Measurements from ENCODE around the gene PEPD.

DNA sequence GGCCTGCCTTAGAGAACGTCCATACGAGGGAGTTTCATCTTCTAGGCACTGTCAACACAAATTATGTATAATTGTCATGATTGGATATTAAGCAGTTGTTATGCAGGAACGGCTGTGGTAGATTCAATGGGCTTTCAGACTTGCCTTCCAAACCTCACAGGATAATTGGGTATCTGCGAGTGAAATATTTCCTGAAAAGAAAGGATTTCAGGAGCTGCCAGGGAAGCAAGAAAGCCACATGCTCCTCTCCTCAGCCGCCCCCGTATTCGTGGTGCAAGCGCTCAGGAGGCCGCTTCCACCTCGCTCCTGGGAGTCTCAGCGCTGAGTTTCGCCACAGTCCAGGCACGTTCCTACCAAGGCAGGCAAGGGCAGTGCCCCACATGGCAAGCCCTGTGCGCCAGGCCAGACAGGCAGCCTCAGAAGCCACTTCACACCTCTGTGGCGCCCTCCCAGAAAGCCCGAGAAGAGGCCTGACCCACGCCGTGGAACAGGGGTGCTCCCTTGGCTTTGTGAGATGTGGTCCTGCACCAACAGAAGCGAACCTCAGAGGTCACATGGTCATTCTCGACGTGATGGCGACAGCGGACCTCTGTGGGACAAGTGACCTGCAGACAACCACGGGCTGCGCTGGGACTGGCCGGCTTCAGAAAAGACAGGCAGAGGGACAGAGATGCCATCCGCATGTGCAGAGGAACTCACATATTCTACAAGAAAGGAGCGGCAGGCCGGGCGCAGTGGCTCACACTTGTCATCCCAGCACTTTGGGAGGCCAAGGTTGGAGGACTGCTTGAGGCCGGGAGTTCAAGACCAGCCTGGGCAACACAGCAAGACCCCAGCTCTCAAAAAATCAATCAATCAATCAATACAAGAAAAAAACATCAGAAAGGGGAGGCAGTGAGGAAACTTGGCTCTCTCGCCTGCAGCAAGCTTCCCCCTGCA is 106.7 kb downstream of the PEPD start:
- TF ChIP-seq, protein P1, sequence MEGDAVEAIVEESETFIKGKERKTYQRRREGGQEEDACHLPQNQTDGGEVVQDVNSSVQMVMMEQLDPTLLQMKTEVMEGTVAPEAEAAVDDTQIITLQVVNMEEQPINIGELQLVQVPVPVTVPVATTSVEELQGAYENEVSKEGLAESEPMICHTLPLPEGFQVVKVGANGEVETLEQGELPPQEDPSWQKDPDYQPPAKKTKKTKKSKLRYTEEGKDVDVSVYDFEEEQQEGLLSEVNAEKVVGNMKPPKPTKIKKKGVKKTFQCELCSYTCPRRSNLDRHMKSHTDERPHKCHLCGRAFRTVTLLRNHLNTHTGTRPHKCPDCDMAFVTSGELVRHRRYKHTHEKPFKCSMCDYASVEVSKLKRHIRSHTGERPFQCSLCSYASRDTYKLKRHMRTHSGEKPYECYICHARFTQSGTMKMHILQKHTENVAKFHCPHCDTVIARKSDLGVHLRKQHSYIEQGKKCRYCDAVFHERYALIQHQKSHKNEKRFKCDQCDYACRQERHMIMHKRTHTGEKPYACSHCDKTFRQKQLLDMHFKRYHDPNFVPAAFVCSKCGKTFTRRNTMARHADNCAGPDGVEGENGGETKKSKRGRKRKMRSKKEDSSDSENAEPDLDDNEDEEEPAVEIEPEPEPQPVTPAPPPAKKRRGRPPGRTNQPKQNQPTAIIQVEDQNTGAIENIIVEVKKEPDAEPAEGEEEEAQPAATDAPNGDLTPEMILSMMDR (IDR thresholded peaks at IDR 0.05), result no peak
- TF ChIP-seq ZFX (IDR thresholded peaks at IDR 0.05; ENCODE audit: borderline replicate concordance), result no peak
